Endothelial cell of umbilical vein (primary cell): ENCODE data around the gene FCER2. TPM values are rescaled to one million over a fixed set of nuclear protein-coding genes. Genes with fewer than 3 reads are reported as not detected.

ENCODE experiments used
- BruUV-seq: library from RNA; stranded (reverse); fragments of 400-500 nt; replicated peaks from 2 replicates; lab custom pipeline; 2021; lab: Mats Ljungman, UMichigan
- CTCF ChIA-PET: fragments of 300-600, 350-600 bp; sonication (Branson Sonifier 250); formaldehyde crosslinking; loops from one replicate; lab custom pipeline; 2021; ENCODE audit warnings: antibody characterized with exemption, inconsistent platforms; lab: Charles Lee
- POLR2A ChIA-PET: fragments of 300-600, 350-600 bp; sonication (Branson Sonifier 250); formaldehyde crosslinking; loops from one replicate; lab custom pipeline; 2021; ENCODE audit warnings: antibody characterized with exemption, inconsistent platforms; lab: Charles Lee
- DNase-seq: peaks from one replicate; pipeline ENCODE4 v3.0.0-alpha.2; 2011; ENCODE audit warnings: low read depth, low spot score
- FAIRE-seq: peaks from 2 replicates; lab custom pipeline; 2011; peaks lifted over from hg19 to GRCh38; lab: Jason Lieb, UNC
- H2AFZ ChIP-seq: 2 replicates; pipeline ENCODE4 v1.6.0; 2012; ENCODE audit warnings: low read depth, low read length, control low read depth, inconsistent platforms
- H3K27ac ChIP-seq: 2 replicates; pipeline ENCODE4 v1.5.1; 2011; ENCODE audit warnings: low read depth, mild to moderate bottlenecking, control low read depth, low read length, moderate library complexity; ENCODE audit not compliant: insufficient read depth
- H3K27me3 ChIP-seq, 2 experiments: 2 replicates each; pipeline versions ENCODE4 v1.6.0 to v1.6.1; 2011; ENCODE audit warnings: low read length in 2 of 2, mixed read lengths in 1 of 2; ENCODE audit not compliant: control insufficient read depth in 2 of 2, insufficient read depth in 2 of 2
- H3K36me3 ChIP-seq, 2 experiments: 2 replicates in 1 of 2; 3 replicates in 1 of 2; pipeline ENCODE4 v1.5.1; 2011; ENCODE audit warnings: low read length in 2 of 2, mild to moderate bottlenecking in 1 of 2, moderate library complexity in 1 of 2; ENCODE audit not compliant: control insufficient read depth in 2 of 2, insufficient read depth in 2 of 2; ENCODE audit errors: extremely low read depth in 1 of 2
- H3K4me1 ChIP-seq: 3 replicates; pipeline ENCODE4 v1.5.1; 2011; ENCODE audit warnings: mild to moderate bottlenecking, low read length; ENCODE audit not compliant: control insufficient read depth, insufficient read depth; ENCODE audit errors: extremely low read depth
- H3K4me2 ChIP-seq: 2 replicates; pipeline ENCODE4 v1.6.1; 2011; ENCODE audit warnings: low read length, control low read depth, mixed read lengths; ENCODE audit not compliant: insufficient read depth
- H3K4me3 ChIP-seq, 3 experiments: fragments of 200-600 bp in 1 of 3; sonication (generic), shearing (Covaris generic) in 1 of 3; replicated peaks in 1 of 3; 2 replicates each; pipeline ENCODE4 v1.5.1; 2011 to 2016; ENCODE audit warnings: control low read depth in 3 of 3, low read length in 3 of 3, mild to moderate bottlenecking in 2 of 3, inconsistent platforms in 1 of 3, low read depth in 1 of 3, moderate library complexity in 1 of 3; ENCODE audit not compliant: insufficient read depth in 1 of 3
- H3K79me2 ChIP-seq: 2 replicates; pipeline ENCODE4 v1.6.0; 2012; ENCODE audit warnings: low read length, inconsistent platforms; ENCODE audit not compliant: control insufficient read depth, insufficient read depth
- H3K9ac ChIP-seq: replicated peaks from 2 replicates; pipeline ENCODE3; 2011; ENCODE audit warnings: low read length, control low read depth; ENCODE audit not compliant: insufficient read depth; ENCODE audit errors: extremely low read depth
- H3K9me1 ChIP-seq: replicated peaks from 3 replicates; pipeline ENCODE4 v1.6.0; 2011; ENCODE audit warnings: mild to moderate bottlenecking, low read length; ENCODE audit not compliant: control insufficient read depth, insufficient read depth; ENCODE audit errors: extremely low read depth
- H3K9me3 ChIP-seq: replicated peaks from 2 replicates; pipeline ENCODE4 v1.5.1; 2012; ENCODE audit warnings: low read length, inconsistent platforms; ENCODE audit not compliant: control insufficient read depth, insufficient read depth
- H4K20me1 ChIP-seq: replicated peaks from 2 replicates; pipeline ENCODE3; 2011; ENCODE audit warnings: mild to moderate bottlenecking, low read length; ENCODE audit not compliant: control insufficient read depth, insufficient read depth; ENCODE audit errors: extremely low read depth
- CTCF ChIP-seq, 2 donors: IDR thresholded peaks; 1 replicate in 1 of 2; 2 replicates in 1 of 2; pipeline ENCODE4 v1.5.1; 2011; ENCODE audit warnings: low read length in 2 of 2, mild to moderate bottlenecking in 2 of 2, moderate library complexity in 2 of 2, control low read depth in 1 of 2, inconsistent platforms in 1 of 2, low read depth in 1 of 2; ENCODE audit not compliant: insufficient read depth in 1 of 2; ENCODE audit errors: extremely low read depth in 1 of 2
- EZH2 ChIP-seq: IDR thresholded peaks from 2 replicates; pipeline ENCODE4 v1.6.1; 2012; ENCODE audit warnings: borderline replicate concordance, low read depth, mild to moderate bottlenecking, moderate library complexity, low read length, inconsistent platforms; ENCODE audit not compliant: severe bottlenecking
- FOS ChIP-seq: IDR thresholded peaks from 2 replicates; pipeline ENCODE4 v1.6.1; 2011; ENCODE audit warnings: mild to moderate bottlenecking, low read length, moderate library complexity, borderline replicate concordance; ENCODE audit not compliant: insufficient read depth
- GATA2 ChIP-seq: IDR thresholded peaks from 2 replicates; pipeline ENCODE4 v1.7.0; 2011; ENCODE audit warnings: low read depth, mild to moderate bottlenecking, moderate library complexity, mixed read lengths, low read length; ENCODE audit not compliant: insufficient read length, insufficient read depth
- JUN ChIP-seq: IDR thresholded peaks from 2 replicates; pipeline ENCODE4 v1.6.1; 2011; ENCODE audit warnings: borderline replicate concordance, low read depth; ENCODE audit not compliant: insufficient read length, insufficient read depth
- MAX ChIP-seq: IDR thresholded peaks from 2 replicates; pipeline ENCODE4 v1.6.1; 2011; ENCODE audit not compliant: insufficient read depth, insufficient read length
- MYC ChIP-seq: IDR thresholded peaks from one replicate; pipeline ENCODE4 v1.6.1; 2011; ENCODE audit warnings: mild to moderate bottlenecking, low read depth, low read length
- POLR2A ChIP-seq: IDR thresholded peaks from 2 replicates; pipeline ENCODE4 v1.6.1; 2012; ENCODE audit warnings: low read depth, mild to moderate bottlenecking, control low read depth, low read length
- POLR2AphosphoS5 ChIP-seq: IDR thresholded peaks from 2 replicates; pipeline ENCODE4 v1.6.1; 2012; ENCODE audit warnings: low read depth, mild to moderate bottlenecking, control low read depth, low read length, moderate library complexity; ENCODE audit not compliant: insufficient read depth
- dilution Hi-C: fragments of 300-500 bp; cut with MboI; formaldehyde crosslinking; loops from one replicate; pipeline ENCODE4 v1.15.0; 2019; ENCODE audit warnings: low sequenced_read_pairs; ENCODE audit not compliant: extremely low pct_ligation_motif_present
- intact Hi-C: fragments of 100-400 bp; cut with micrococcal nuclease; formaldehyde crosslinking; loops from one replicate; pipeline ENCODE4 v1.10.0; 2022
- polyA plus RNA-seq, 4 experiments: library from polyadenylated mRNA; depleted of rRNA in 3 of 4; stranded (reverse) in 3 of 4; unstranded in 1 of 4; fragments of >200 nt; gene quantifications; 2 replicates each; pipeline versions ENCODE4 v1.2.1 to v1.2.3, GENCODE V29; 2011 to 2012; ENCODE audit warnings: missing spikeins in 1 of 4
- total RNA-seq: library from RNA; stranded (reverse); gene quantifications from 2 replicates; pipeline ENCODE4 v1.2.3, GENCODE V29; 2021

The FCER2 gene
- total and polyA plus RNA-seq, 2 donors (not counting 3 experiments of a cell fraction or from before 2014, with no cell fraction given), result not detected

GRCh38 chr19:7751157-7751783, 49.3 kb upstream of the FCER2 start:
- intact Hi-C loops, result no loop called here
- no peak overlapping the region for H3K4me2 ChIP-seq
- no peak overlapping the region for H3K9ac ChIP-seq
- H3K79me2 ChIP-seq, result no peaks in the 10 kb centered on the region
- no peaks in the 10 kb centered on the region for H3K9me3 ChIP-seq
- no TSS peak for BruUV-seq
- no peak for DNase-seq
- H3K36me3 ChIP-seq, result no peaks in the 10 kb centered on the region
- no peak for FAIRE-seq
- no peaks in the 10 kb centered on the region for H4K20me1 ChIP-seq
- H3K4me3 ChIP-seq, result no peak overlapping the region
- no peaks in the 10 kb centered on the region for H3K9me1 ChIP-seq
- dilution Hi-C loops, result no loop called here
- POLR2A ChIA-PET, result no interaction called here
- no peak overlapping the region for H2AFZ ChIP-seq
- H3K27me3 ChIP-seq, result peaks cover 0 to 2% of the 10 kb centered on the region in 2 experiments
- TF ChIP-seq POLR2AphosphoS5 (no peak), MYC (no peak), EZH2 (no peak), POLR2A (no peak), CTCF (IDR thresholded peaks at IDR 0.05; ENCODE audit: extremely low read depth in 1 of 2, insufficient read depth in 1 of 2, low read depth in 1 of 2, low read length in 2 of 2) (no peak), MAX (no peak), FOS (no peak), JUN (no peak), GATA2 (no peak)
- H3K4me1 ChIP-seq, result no peaks in the 10 kb centered on the region
- CTCF ChIA-PET, result interaction anchor here (1.1 to 1.3 kb wide), 3 partner anchors 48 to 183 kb away, joined by 3 to 7 read pairs (median 4); no protein-coding TSS in a partner anchor
- no peak overlapping the region for H3K27ac ChIP-seq
